Measurements from ENCODE around the gene ALPG.
"Not testable (repeated sequence)": the region's sequence is repeated elsewhere in the genome, so short reads cannot be mapped to it uniquely, and the experiment has no call there.

ALPG gene

GRCh38 chr2:232419245-232420072, 12.8 kb downstream of the ALPG start:
- no peak for DNase-seq (ENCODE audit: low read depth in 2 of 2, low spot score in 1 of 2)

GRCh38 chr2:232420073-232420454, 13.4 kb downstream of the ALPG start:
- DNase-seq (ENCODE audit: low read depth in 2 of 2, low spot score in 1 of 2) = no peak

- DNase-seq (ENCODE audit: low read depth in 2 of 2, low spot score in 1 of 2) = no peak
Observed at GRCh38 chr2:232420463-232421188, 14.0 kb downstream of the ALPG start.

- DNase-seq (ENCODE audit: low read depth in 2 of 2, low spot score in 1 of 2) = no peak
Observed at GRCh38 chr2:232421189-232421785, 14.6 kb downstream of the ALPG start.

GRCh38 chr2:232422051-232422450, 15.4 kb downstream of the ALPG start:
- DNase-seq (ENCODE audit: low read depth in 2 of 2, low spot score in 1 of 2) = no peak

GRCh38 chr2:232422996-232423395, 16.4 kb downstream of the ALPG start:
- not testable (repeated sequence) for DNase-seq (ENCODE audit: low read depth in 2 of 2, low spot score in 1 of 2)

- DNase-seq (ENCODE audit: low read depth in 2 of 2, low spot score in 1 of 2) = not testable (repeated sequence)
Observed at GRCh38 chr2:232423407-232423806, 16.8 kb downstream of the ALPG start.

GRCh38 chr2:232431705-232432590, 25.3 kb downstream of the ALPG start:
- DNase-seq (ENCODE audit: low read depth in 2 of 2, low spot score in 1 of 2) = no peak

- DNase-seq (ENCODE audit: low read depth in 2 of 2, low spot score in 1 of 2) = no peak
Observed at GRCh38 chr2:232432598-232433184, 26.0 kb downstream of the ALPG start.

GRCh38 chr2:232433622-232434021, 27.0 kb downstream of the ALPG start:
- not testable (repeated sequence) for DNase-seq (ENCODE audit: low read depth in 2 of 2, low spot score in 1 of 2)

- DNase-seq (ENCODE audit: low read depth in 2 of 2, low spot score in 1 of 2) = no peak
Observed at GRCh38 chr2:232434091-232434490, 27.4 kb downstream of the ALPG start.

GRCh38 chr2:232434563-232435374, 28.1 kb downstream of the ALPG start:
- no peak for DNase-seq (ENCODE audit: low read depth in 2 of 2, low spot score in 1 of 2)

GRCh38 chr2:232435375-232435648, 28.7 kb downstream of the ALPG start:
- DNase-seq (ENCODE audit: low read depth in 2 of 2, low spot score in 1 of 2) = no peak

GRCh38 chr2:232435805-232436204, 29.2 kb downstream of the ALPG start:
- no peak for DNase-seq (ENCODE audit: low read depth in 2 of 2, low spot score in 1 of 2)

GRCh38 chr2:232436381-232437194, 29.9 kb downstream of the ALPG start:
- DNase-seq (ENCODE audit: low read depth in 2 of 2, low spot score in 1 of 2) = no peak

GRCh38 chr2:232437195-232437571, 30.5 kb downstream of the ALPG start:
- DNase-seq (ENCODE audit: low read depth in 2 of 2, low spot score in 1 of 2) = no peak

GRCh38 chr2:232438091-232438490, 31.4 kb downstream of the ALPG start:
- no peak for DNase-seq (ENCODE audit: low read depth in 2 of 2, low spot score in 1 of 2)

- DNase-seq (ENCODE audit: low read depth in 2 of 2, low spot score in 1 of 2) = no peak
Observed at GRCh38 chr2:232438951-232439757, 32.5 kb downstream of the ALPG start.

GRCh38 chr2:232439758-232440135, 33.1 kb downstream of the ALPG start:
- no peak for DNase-seq (ENCODE audit: low read depth in 2 of 2, low spot score in 1 of 2)
